GM12878 (cell line): ENCODE results near the gene GSE1. TPM values are rescaled to one million over a fixed set of nuclear protein-coding genes. Genes with fewer than 3 reads are reported as not detected.

Experiments used
- ATAC-seq: fragments of 200-7000 bp; cut with Tn5 transposase; 3 replicates; pipeline ENCODE4 v1.9.1; 2020; ENCODE audit warnings: mild to moderate bottlenecking, moderate library complexity
- BruUV-seq: library from RNA; stranded (reverse); fragments of 400-500 nt; replicated peaks from 2 replicates; lab custom pipeline; 2021; lab: Mats Ljungman, UMichigan
- CTCF ChIA-PET: fragments of 300-600 bp; sonication (Branson Sonifier 250); formaldehyde crosslinking; extraction: SDS; loops from one replicate; lab custom pipeline; 2021; ENCODE audit warnings: inconsistent platforms; lab: Yijun Ruan, JAX
- POLR2A ChIA-PET: fragments of 350-600 bp; formaldehyde crosslinking; extraction: SDS; loops from one replicate; lab custom pipeline; 2021; ENCODE audit warnings: inconsistent platforms; lab: Charles Lee
- RAD21 ChIA-PET: fragments of 300-600 bp; sonication (Branson Sonifier 250); formaldehyde crosslinking; loops from one replicate; lab custom pipeline; 2023; ENCODE audit warnings: antibody characterized with exemption; ENCODE audit not compliant: unreplicated experiment; lab: Charles Lee
- SMC1A ChIA-PET: fragments of 300-600 bp; sonication (Branson Sonifier 250); formaldehyde crosslinking; loops from one replicate; lab custom pipeline; 2023; ENCODE audit not compliant: unreplicated experiment, uncharacterized antibody; lab: Charles Lee
- DNase-seq: peaks from one replicate; pipeline ENCODE4 v3.0.0-alpha.2; 2011; ENCODE audit warnings: low read depth, low spot score
- FAIRE-seq: peaks from 3 replicates; lab custom pipeline; 2011; peaks lifted over from hg19 to GRCh38; lab: Jason Lieb, UNC
- H2AFZ ChIP-seq: 2 replicates; pipeline ENCODE4 v1.6.0; 2011; ENCODE audit warnings: low read depth, low read length, control low read depth; ENCODE audit not compliant: control insufficient read depth
- H3K27ac ChIP-seq: 2 replicates; pipeline ENCODE4 v1.5.1; 2011; ENCODE audit warnings: control low read depth; ENCODE audit not compliant: control insufficient read depth, insufficient read depth
- H3K27me3 ChIP-seq, 2 experiments: replicated peaks in 1 of 2; 2 replicates each; pipeline versions ENCODE4 v1.6.0 to v1.6.1; 2011; ENCODE audit warnings: low read length in 1 of 2; ENCODE audit not compliant: control insufficient read depth in 2 of 2, insufficient read depth in 2 of 2
- H3K36me3 ChIP-seq, 2 experiments: 2 replicates each; pipeline ENCODE4 v1.5.1; 2011; ENCODE audit warnings: low read length in 1 of 2; ENCODE audit not compliant: control insufficient read depth in 2 of 2, insufficient read depth in 2 of 2
- H3K4me1 ChIP-seq: 2 replicates; pipeline ENCODE4 v1.6.1; 2011; ENCODE audit warnings: mild to moderate bottlenecking, low read length, moderate library complexity, mixed read lengths; ENCODE audit not compliant: control insufficient read depth, insufficient read depth
- H3K4me2 ChIP-seq: 2 replicates; pipeline ENCODE4 v1.6.0; 2011; ENCODE audit warnings: control low read depth; ENCODE audit not compliant: control insufficient read depth, insufficient read depth
- H3K4me3 ChIP-seq: fragments of 200-600 bp; sonication (generic); 2 replicates; pipeline ENCODE4 v1.5.1; 2016
- H3K79me2 ChIP-seq: 2 replicates; pipeline ENCODE4 v1.6.0; 2011; ENCODE audit warnings: low read length; ENCODE audit not compliant: control insufficient read depth, insufficient read depth
- H3K9ac ChIP-seq: 2 replicates; pipeline ENCODE4 v1.8.0; 2011; ENCODE audit warnings: low read length, control low read depth, mixed read lengths; ENCODE audit not compliant: control insufficient read depth, insufficient read depth
- H3K9me3 ChIP-seq: replicated peaks from 3 replicates; pipeline ENCODE4 v1.5.1; 2011; ENCODE audit warnings: mild to moderate bottlenecking, low read length; ENCODE audit not compliant: control insufficient read depth, insufficient read depth
- H4K20me1 ChIP-seq: 2 replicates; pipeline ENCODE4 v1.6.0; 2011; ENCODE audit not compliant: control insufficient read depth, insufficient read depth
- BCL11A ChIP-seq: IDR thresholded peaks from 2 replicates; pipeline ENCODE4 v1.6.1; 2011; ENCODE audit warnings: low read depth, low read length
- BMI1 ChIP-seq: fragments of 450-650 bp; IDR thresholded peaks from 2 replicates; pipeline ENCODE4 v1.6.1; 2016; ENCODE audit warnings: mild to moderate bottlenecking, moderate library complexity, borderline replicate concordance
- DPF2 ChIP-seq: fragments of 450-650 bp; IDR thresholded peaks from 2 replicates; pipeline ENCODE4 v1.6.1; 2017; ENCODE audit warnings: mild to moderate bottlenecking
- GATAD2B ChIP-seq: fragments of 450-650 bp; conservative IDR thresholded peaks from 2 replicates; pipeline ENCODE4 v1.6.1; 2017; ENCODE audit warnings: low read depth, mild to moderate bottlenecking, moderate library complexity
- MTA3 ChIP-seq: IDR thresholded peaks from 2 replicates; pipeline ENCODE4 v1.6.1; 2012; ENCODE audit warnings: low read length, inconsistent platforms, borderline replicate concordance
- NFXL1 ChIP-seq: fragments of 450-650 bp; IDR thresholded peaks from 2 replicates; pipeline ENCODE4 v1.6.1; 2017; ENCODE audit warnings: antibody characterized with exemption, mild to moderate bottlenecking, borderline replicate concordance
- RUNX3 ChIP-seq: IDR thresholded peaks from 2 replicates; pipeline ENCODE4 v1.6.1; 2012; ENCODE audit warnings: low read length, inconsistent platforms
- SREBF2 ChIP-seq: IDR thresholded peaks from 2 replicates; pipeline ENCODE4 v1.6.1; 2012; ENCODE audit warnings: mild to moderate bottlenecking, low read length
- YY1 ChIP-seq: IDR thresholded peaks from 2 replicates; pipeline ENCODE4 v1.6.1; 2011; ENCODE audit warnings: low read depth, mild to moderate bottlenecking, low read length
- ZSCAN29 ChIP-seq: fragments of 450-650 bp; IDR thresholded peaks from 2 replicates; pipeline ENCODE4 v1.6.1; 2017; ENCODE audit warnings: mild to moderate bottlenecking, moderate library complexity
- WGBS: methylation state at CpG from one replicate; pipeline ENCODE4 v1.1.6; 2016; ENCODE audit warnings: low lambda C conversion rate; ENCODE audit not compliant: insufficient replicate concordance, insufficient coverage; ENCODE audit errors: missing lambda C conversion rate; 5-methylcytosine and 5-hydroxymethylcytosine counted together
- in situ Hi-C: fragments of 300-500 bp; cut with MboI; formaldehyde crosslinking; loops from 9 replicates; pipeline ENCODE4 v1.14.3; 2018; ENCODE audit warnings: mixed read lengths
- intact Hi-C: fragments of 100-400 bp; cut with micrococcal nuclease; formaldehyde crosslinking; loops from one replicate; pipeline ENCODE4 v1.14.2; 2022; ENCODE audit not compliant: unreplicated experiment
- polyA plus RNA-seq, 11 experiments: library from polyadenylated mRNA; depleted of rRNA in 4 of 11; unstranded in 6 of 11; stranded (reverse) in 5 of 11; fragments of >200 nt; fragmentation: Nextera tagmentation in 4 of 11; fragmentation: Illumina TruSeq in 1 of 11; extraction: Ambion mirVana in 4 of 11; extraction: Trizol in 1 of 11; gene quantifications; 1 replicate in 1 of 11; 2 replicates in 10 of 11; pipeline versions ENCODE4 v1.2.1 to v1.2.3, GENCODE V29; 2011 to 2016; ENCODE audit warnings: inconsistent platforms in 2 of 11, missing spikeins in 2 of 11, low read depth in 1 of 11
- total RNA-seq, 4 experiments: library from RNA; depleted of rRNA in 3 of 4; stranded (reverse); fragments of >200 nt in 3 of 4; fragmentation: Illumina TruSeq in 1 of 4; extraction: Trizol in 1 of 4; gene quantifications; 2 replicates each; pipeline versions ENCODE4 v1.2.1 to v1.2.3, GENCODE V29; 2013 to 2021
- TF ChIP-seq, protein P1 (sequence below): IDR thresholded peaks from 2 replicates; pipeline ENCODE4 v1.6.1; 2012; ENCODE audit warnings: low read depth, low read length, improper control_type of control experiment
- TF ChIP-seq, protein P2 (sequence below): fragments of 450-650 bp; formaldehyde crosslinking; IDR thresholded peaks from 2 replicates; pipeline ENCODE4 v1.4.0; 2020; ENCODE audit warnings: mild to moderate bottlenecking, moderate library complexity

Gene GSE1
- total and polyA plus RNA-seq, 10 of the 15 experiments (the other 5 are each of a cell fraction or from before 2014, with no cell fraction given): 4.6 to 58.7 (median 18.2) TPM

DNA sequence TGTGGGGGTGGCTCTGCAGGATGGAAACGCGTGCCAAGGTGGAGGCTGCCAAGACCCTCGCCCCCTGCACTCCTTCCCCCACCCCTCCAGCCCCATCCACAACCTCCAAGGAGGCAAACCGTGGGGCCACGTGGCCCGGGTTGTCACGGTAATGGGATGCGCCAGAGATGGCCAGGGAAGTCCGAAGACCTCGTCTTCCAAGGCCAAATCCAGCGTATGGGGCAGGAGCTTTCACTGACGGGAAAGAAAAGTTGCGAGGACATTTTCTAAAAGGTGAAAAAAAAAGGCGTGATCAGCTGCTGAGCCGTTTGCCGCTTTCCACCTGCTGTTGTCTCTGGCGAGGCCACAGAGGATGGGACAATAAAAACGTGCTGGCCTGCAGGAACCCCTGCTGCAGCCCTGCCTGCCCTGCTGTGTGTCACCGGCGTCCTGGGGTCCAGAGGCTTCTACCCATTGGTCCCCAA is 28.3 kb upstream of the GSE1 start:
- Histone ChIP-seq H3K36me3 (peaks cover 0 to 8% of the 10 kb centered on the region in 2 experiments; a peak in 3 of 4 replicates), H3K79me2 (peaks cover 16% of the 10 kb centered on the region), H3K9ac (no peak overlapping the region), H3K4me2 (no peak overlapping the region), H3K9me3 (no peaks in the 10 kb centered on the region)
- 84% methylated on average over 18 of the region's 20 CpGs for WGBS
- BruUV-seq: no TSS peak
- SMC1A ChIA-PET: no interaction called here
- DNase-seq: no peak
- TF ChIP-seq DPF2: no peak
- no peak for TF ChIP-seq NFXL1
- no peak for TF ChIP-seq ZSCAN29
- no peak for TF ChIP-seq GATAD2B
- TF ChIP-seq BMI1: no peak
- TF ChIP-seq MTA3: no peak
- TF ChIP-seq, protein P1, sequence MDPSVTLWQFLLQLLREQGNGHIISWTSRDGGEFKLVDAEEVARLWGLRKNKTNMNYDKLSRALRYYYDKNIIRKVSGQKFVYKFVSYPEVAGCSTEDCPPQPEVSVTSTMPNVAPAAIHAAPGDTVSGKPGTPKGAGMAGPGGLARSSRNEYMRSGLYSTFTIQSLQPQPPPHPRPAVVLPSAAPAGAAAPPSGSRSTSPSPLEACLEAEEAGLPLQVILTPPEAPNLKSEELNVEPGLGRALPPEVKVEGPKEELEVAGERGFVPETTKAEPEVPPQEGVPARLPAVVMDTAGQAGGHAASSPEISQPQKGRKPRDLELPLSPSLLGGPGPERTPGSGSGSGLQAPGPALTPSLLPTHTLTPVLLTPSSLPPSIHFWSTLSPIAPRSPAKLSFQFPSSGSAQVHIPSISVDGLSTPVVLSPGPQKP: no peak
- TF ChIP-seq, protein P2, sequence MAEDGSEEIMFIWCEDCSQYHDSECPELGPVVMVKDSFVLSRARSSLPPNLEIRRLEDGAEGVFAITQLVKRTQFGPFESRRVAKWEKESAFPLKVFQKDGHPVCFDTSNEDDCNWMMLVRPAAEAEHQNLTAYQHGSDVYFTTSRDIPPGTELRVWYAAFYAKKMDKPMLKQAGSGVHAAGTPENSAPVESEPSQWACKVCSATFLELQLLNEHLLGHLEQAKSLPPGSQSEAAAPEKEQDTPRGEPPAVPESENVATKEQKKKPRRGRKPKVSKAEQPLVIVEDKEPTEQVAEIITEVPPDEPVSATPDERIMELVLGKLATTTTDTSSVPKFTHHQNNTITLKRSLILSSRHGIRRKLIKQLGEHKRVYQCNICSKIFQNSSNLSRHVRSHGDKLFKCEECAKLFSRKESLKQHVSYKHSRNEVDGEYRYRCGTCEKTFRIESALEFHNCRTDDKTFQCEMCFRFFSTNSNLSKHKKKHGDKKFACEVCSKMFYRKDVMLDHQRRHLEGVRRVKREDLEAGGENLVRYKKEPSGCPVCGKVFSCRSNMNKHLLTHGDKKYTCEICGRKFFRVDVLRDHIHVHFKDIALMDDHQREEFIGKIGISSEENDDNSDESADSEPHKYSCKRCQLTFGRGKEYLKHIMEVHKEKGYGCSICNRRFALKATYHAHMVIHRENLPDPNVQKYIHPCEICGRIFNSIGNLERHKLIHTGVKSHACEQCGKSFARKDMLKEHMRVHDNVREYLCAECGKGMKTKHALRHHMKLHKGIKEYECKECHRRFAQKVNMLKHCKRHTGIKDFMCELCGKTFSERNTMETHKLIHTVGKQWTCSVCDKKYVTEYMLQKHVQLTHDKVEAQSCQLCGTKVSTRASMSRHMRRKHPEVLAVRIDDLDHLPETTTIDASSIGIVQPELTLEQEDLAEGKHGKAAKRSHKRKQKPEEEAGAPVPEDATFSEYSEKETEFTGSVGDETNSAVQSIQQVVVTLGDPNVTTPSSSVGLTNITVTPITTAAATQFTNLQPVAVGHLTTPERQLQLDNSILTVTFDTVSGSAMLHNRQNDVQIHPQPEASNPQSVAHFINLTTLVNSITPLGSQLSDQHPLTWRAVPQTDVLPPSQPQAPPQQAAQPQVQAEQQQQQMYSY (CRISPR knock-in tag): no peak
- no peak for TF ChIP-seq RUNX3
- TF ChIP-seq BCL11A: no peak
- no peak for TF ChIP-seq SREBF2
- no peak for TF ChIP-seq YY1
- TF ChIP-seq, all 136 proteins: peak for 0
- no peak overlapping the region for H3K27ac ChIP-seq
- ChIA-PET CTCF (interaction anchor here (0.6 kb wide), 1 partner anchor 22 kb away, joined by 3 read pairs; no protein-coding TSS in a partner anchor), RAD21 (no interaction called here), POLR2A (no interaction called here)
- no peak overlapping the region for H2AFZ ChIP-seq
- H3K4me1 ChIP-seq: no peaks in the 10 kb centered on the region
- H3K4me3 ChIP-seq: no peak overlapping the region
- H3K27me3 ChIP-seq: no peaks in the 10 kb centered on the region
- intact Hi-C loops (no loop called here), in situ Hi-C loops (no loop called here)
- peaks cover 7% of the 10 kb centered on the region; the same call in 1 of the 2 replicates for H4K20me1 ChIP-seq
- no peak for ATAC-seq
- FAIRE-seq: no peak
